ENCODE results near the gene C2orf74. TPM values are rescaled to one million over a fixed set of nuclear protein-coding genes. Genes with fewer than 3 reads are reported as not detected.

C2orf74 gene
- total RNA-seq, 1 experiment from 2014 or later, result 8.1 TPM

GRCh38 chr2:61179701-61180639 lies 18.0 kb downstream of the C2orf74 start:
- no peaks in the 10 kb centered on the region for H3K9me3 Mint-ChIP-seq
- H3K4me3 Mint-ChIP-seq, result peak overlapping the region; percentile 24; the same call in 1 of the 2 replicates
- ATAC-seq (no peak), DNase-seq (ENCODE audit: low spot score) (no peak)
- ChIA-PET POLR2A (no interaction called here), CTCF (no interaction called here)
- H3K27me3 Mint-ChIP-seq (ENCODE audit: low read depth), result peaks cover 19% of the 10 kb centered on the region
- H3K36me3 Mint-ChIP-seq, result peaks cover 49% of the 10 kb centered on the region
- no peak for TF ChIP-seq PRRX2 (CRISPR knock-in tag; IDR thresholded peaks at IDR 0.05)
- no peak for TF ChIP-seq RORB (CRISPR knock-in tag; IDR thresholded peaks at IDR 0.05)
- TF ChIP-seq STAT6 (CRISPR knock-in tag; conservative IDR thresholded peaks at IDR 0.05; ENCODE audit: low read depth), result no peak
- TF ChIP-seq AR (CRISPR knock-in tag; IDR thresholded peaks at IDR 0.05), result no peak
- no peak for TF ChIP-seq E2F1 (CRISPR knock-in tag; IDR thresholded peaks at IDR 0.05)
- no peak for TF ChIP-seq CBFB (CRISPR knock-in tag; IDR thresholded peaks at IDR 0.05; ENCODE audit: low read depth)
- no peak for TF ChIP-seq PRDM15 (CRISPR knock-in tag; IDR thresholded peaks at IDR 0.05)
- no peak for TF ChIP-seq ZBTB21 (CRISPR knock-in tag; IDR thresholded peaks at IDR 0.05; ENCODE audit: borderline replicate concordance)
- TF ChIP-seq ZNF232 (CRISPR knock-in tag; IDR thresholded peaks at IDR 0.05), result no peak
- TF ChIP-seq ATF3 (CRISPR knock-in tag; conservative IDR thresholded peaks at IDR 0.05), result no peak
- no peak for TF ChIP-seq NFATC4 (CRISPR knock-in tag; IDR thresholded peaks at IDR 0.05)
- H3K4me1 Mint-ChIP-seq, result peaks cover 33% of the 10 kb centered on the region
- peak overlapping the region; percentile 87 for H3K27ac Mint-ChIP-seq

- DNase-seq (ENCODE audit: low spot score), result no peak
- no peak for ATAC-seq
- Mint-ChIP-seq H3K36me3 (peaks cover 56% of the 10 kb centered on the region), H3K27me3 (ENCODE audit: low read depth) (peaks cover 12% of the 10 kb centered on the region), H3K9me3 (no peaks in the 10 kb centered on the region), H3K4me1 (peaks cover 40% of the 10 kb centered on the region), H3K27ac (peak overlapping the region; percentile 87; the same call in 1 of the 2 replicates), H3K4me3 (no peak overlapping the region)
- CTCF ChIA-PET, result no interaction called here
- POLR2A ChIA-PET, result no interaction called here
- no peak for TF ChIP-seq ATF2 (CRISPR knock-in tag; IDR thresholded peaks at IDR 0.05; ENCODE audit: borderline replicate concordance, low read depth)
- TF ChIP-seq PRRX2 (CRISPR knock-in tag; IDR thresholded peaks at IDR 0.05), result no peak
- no peak for TF ChIP-seq SMAD3 (CRISPR knock-in tag; IDR thresholded peaks at IDR 0.05; ENCODE audit: borderline replicate concordance)
- no peak for TF ChIP-seq NFYB (CRISPR knock-in tag; conservative IDR thresholded peaks at IDR 0.05; ENCODE audit: low read depth)
- no peak for TF ChIP-seq NFATC4 (CRISPR knock-in tag; IDR thresholded peaks at IDR 0.05)
- no peak for TF ChIP-seq MLX (CRISPR knock-in tag; IDR thresholded peaks at IDR 0.05)
- TF ChIP-seq CTCF (IDR thresholded peaks at IDR 0.05), result no peak
- TF ChIP-seq E2F1 (CRISPR knock-in tag; IDR thresholded peaks at IDR 0.05), result no peak
Measured at GRCh38 chr2:61180686-61181085, 18.7 kb downstream of the C2orf74 start.

Data from WTC11 (cell line).